ENCODE measurements around the gene PRR5L.
A peak's percentile ranks its signal among the peaks of the same experiment; 100 is the strongest.

Gene PRR5L

DNA sequence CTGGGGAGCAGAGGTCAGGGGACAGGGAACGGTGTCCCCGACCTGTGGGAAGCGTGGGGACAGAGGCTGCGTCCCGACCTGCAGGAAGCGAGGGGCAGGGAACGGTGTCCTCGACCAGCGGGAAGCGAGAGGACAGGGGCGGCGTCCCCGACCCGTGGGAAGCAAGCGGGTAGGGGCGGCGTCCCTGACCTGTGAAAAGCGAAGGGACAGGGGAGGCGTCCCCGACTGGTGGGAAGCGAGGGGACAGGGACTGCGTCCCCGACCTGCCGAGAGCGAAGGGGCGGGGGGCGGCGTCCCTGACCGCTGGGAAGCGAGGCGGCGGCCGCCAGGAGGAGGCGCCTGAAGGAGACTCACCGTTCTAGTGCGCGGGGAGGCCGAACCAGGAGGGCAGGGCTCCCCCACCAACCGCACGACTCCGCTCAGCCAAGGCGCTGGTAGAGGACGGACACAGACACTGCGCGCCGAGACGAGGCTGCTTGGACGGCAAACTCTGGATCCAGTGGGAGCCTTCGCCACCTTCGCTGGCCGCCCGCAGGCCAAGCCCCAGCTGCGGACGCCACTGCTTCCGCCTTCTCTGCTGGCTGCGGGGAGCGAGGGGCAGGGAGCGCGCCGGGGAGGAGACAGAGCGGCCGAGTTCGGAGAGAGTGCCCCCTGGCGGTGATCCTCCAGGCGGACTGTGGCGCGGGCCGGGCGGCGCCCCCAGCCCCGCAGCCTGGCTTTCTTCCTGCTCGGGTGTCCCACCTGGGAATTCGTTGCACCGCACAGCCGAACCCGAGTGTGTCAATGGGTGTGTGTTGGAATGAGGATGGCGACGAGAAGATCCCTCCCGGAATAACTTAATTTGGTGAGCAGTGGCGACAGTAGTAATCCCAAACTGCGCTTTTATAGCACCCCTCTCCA is 213.9 kb downstream of the PRR5L start, which contains the start of gene TRAF6 (continued):
- TF ChIP-seq, protein P1, sequence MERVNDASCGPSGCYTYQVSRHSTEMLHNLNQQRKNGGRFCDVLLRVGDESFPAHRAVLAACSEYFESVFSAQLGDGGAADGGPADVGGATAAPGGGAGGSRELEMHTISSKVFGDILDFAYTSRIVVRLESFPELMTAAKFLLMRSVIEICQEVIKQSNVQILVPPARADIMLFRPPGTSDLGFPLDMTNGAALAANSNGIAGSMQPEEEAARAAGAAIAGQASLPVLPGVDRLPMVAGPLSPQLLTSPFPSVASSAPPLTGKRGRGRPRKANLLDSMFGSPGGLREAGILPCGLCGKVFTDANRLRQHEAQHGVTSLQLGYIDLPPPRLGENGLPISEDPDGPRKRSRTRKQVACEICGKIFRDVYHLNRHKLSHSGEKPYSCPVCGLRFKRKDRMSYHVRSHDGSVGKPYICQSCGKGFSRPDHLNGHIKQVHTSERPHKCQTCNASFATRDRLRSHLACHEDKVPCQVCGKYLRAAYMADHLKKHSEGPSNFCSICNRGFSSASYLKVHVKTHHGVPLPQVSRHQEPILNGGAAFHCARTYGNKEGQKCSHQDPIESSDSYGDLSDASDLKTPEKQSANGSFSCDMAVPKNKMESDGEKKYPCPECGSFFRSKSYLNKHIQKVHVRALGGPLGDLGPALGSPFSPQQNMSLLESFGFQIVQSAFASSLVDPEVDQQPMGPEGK (tag by site-specific recombination; IDR thresholded peaks at IDR 0.05), result peak; percentile 94
- TF ChIP-seq ZNF514 (tag by site-specific recombination; IDR thresholded peaks at IDR 0.05) (no peak), ZNF629 (tag by site-specific recombination; IDR thresholded peaks at IDR 0.05) (peak; percentile 68), BCL11A (tag by site-specific recombination; IDR thresholded peaks at IDR 0.05; ENCODE audit: low read depth) (peak; percentile 21; the same call in 1 of the 2 replicates), ZNF121 (tag by site-specific recombination; IDR thresholded peaks at IDR 0.05) (peak; percentile 35; the same call in 1 of the 2 replicates), ZBTB1 (tag by site-specific recombination; IDR thresholded peaks at IDR 0.05) (peak; percentile 91), ZSCAN23 (tag by site-specific recombination; IDR thresholded peaks at IDR 0.05) (peak; percentile 37; the same call in 1 of the 2 replicates), ZNF843 (tag by site-specific recombination; IDR thresholded peaks at IDR 0.05) (0 out of 2 replicates have a peak, but pooled peaks have one; percentile 69), BCL11B (tag by site-specific recombination; IDR thresholded peaks at IDR 0.05; ENCODE audit: low read depth) (0 out of 2 replicates have a peak, but pooled peaks have one; percentile 33), ZNF596 (tag by site-specific recombination; IDR thresholded peaks at IDR 0.05) (no peak), GLI4 (tag by site-specific recombination; IDR thresholded peaks at IDR 0.05) (peak; percentile 79)
- TF ChIP-seq, protein P2, sequence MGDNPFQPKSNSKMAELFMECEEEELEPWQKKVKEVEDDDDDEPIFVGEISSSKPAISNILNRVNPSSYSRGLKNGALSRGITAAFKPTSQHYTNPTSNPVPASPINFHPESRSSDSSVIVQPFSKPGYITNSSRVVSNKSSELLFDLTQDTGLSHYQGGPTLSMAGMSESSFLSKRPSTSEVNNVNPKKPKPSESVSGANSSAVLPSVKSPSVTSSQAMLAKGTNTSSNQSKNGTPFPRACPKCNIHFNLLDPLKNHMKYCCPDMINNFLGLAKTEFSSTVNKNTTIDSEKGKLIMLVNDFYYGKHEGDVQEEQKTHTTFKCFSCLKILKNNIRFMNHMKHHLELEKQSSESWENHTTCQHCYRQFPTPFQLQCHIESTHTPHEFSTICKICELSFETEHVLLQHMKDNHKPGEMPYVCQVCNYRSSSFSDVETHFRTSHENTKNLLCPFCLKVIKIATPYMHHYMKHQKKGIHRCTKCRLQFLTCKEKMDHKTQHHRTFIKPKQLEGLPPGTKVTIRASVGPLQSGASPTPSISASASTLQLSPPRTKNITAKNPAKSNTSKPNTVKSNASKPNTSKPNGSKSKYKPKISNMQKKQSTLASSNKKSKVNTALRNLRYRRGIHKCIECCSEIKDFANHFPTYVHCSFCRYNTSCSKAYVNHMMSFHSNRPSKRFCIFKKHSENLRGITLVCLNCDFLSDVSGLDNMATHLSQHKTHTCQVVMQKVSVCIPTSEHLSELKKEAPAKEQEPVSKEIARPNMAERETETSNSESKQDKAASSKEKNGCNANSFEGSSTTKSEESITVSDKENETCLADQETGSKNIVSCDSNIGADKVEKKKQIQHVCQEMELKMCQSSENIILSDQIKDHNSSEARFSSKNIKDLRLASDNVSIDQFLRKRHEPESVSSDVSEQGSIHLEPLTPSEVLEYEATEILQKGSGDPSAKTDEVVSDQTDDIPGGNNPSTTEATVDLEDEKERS (tag by site-specific recombination; IDR thresholded peaks at IDR 0.05), result 0 out of 2 replicates have a peak, but pooled peaks have one; percentile 12
- TF ChIP-seq, protein P3, sequence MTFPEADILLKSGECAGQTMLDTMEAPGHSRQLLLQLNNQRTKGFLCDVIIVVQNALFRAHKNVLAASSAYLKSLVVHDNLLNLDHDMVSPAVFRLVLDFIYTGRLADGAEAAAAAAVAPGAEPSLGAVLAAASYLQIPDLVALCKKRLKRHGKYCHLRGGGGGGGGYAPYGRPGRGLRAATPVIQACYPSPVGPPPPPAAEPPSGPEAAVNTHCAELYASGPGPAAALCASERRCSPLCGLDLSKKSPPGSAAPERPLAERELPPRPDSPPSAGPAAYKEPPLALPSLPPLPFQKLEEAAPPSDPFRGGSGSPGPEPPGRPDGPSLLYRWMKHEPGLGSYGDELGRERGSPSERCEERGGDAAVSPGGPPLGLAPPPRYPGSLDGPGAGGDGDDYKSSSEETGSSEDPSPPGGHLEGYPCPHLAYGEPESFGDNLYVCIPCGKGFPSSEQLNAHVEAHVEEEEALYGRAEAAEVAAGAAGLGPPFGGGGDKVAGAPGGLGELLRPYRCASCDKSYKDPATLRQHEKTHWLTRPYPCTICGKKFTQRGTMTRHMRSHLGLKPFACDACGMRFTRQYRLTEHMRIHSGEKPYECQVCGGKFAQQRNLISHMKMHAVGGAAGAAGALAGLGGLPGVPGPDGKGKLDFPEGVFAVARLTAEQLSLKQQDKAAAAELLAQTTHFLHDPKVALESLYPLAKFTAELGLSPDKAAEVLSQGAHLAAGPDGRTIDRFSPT (tag by site-specific recombination; IDR thresholded peaks at IDR 0.05), result 0 out of 2 replicates have a peak, but pooled peaks have one; percentile 49
- TF ChIP-seq, protein P4, sequence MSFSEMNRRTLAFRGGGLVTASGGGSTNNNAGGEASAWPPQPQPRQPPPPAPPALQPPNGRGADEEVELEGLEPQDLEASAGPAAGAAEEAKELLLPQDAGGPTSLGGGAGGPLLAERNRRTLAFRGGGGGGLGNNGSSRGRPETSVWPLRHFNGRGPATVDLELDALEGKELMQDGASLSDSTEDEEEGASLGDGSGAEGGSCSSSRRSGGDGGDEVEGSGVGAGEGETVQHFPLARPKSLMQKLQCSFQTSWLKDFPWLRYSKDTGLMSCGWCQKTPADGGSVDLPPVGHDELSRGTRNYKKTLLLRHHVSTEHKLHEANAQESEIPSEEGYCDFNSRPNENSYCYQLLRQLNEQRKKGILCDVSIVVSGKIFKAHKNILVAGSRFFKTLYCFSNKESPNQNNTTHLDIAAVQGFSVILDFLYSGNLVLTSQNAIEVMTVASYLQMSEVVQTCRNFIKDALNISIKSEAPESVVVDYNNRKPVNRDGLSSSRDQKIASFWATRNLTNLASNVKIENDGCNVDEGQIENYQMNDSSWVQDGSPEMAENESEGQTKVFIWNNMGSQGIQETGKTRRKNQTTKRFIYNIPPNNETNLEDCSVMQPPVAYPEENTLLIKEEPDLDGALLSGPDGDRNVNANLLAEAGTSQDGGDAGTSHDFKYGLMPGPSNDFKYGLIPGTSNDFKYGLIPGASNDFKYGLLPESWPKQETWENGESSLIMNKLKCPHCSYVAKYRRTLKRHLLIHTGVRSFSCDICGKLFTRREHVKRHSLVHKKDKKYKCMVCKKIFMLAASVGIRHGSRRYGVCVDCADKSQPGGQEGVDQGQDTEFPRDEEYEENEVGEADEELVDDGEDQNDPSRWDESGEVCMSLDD (tag by site-specific recombination; IDR thresholded peaks at IDR 0.05), result peak; percentile 67; the same call in 1 of the 2 replicates
- TF ChIP-seq, protein P5, sequence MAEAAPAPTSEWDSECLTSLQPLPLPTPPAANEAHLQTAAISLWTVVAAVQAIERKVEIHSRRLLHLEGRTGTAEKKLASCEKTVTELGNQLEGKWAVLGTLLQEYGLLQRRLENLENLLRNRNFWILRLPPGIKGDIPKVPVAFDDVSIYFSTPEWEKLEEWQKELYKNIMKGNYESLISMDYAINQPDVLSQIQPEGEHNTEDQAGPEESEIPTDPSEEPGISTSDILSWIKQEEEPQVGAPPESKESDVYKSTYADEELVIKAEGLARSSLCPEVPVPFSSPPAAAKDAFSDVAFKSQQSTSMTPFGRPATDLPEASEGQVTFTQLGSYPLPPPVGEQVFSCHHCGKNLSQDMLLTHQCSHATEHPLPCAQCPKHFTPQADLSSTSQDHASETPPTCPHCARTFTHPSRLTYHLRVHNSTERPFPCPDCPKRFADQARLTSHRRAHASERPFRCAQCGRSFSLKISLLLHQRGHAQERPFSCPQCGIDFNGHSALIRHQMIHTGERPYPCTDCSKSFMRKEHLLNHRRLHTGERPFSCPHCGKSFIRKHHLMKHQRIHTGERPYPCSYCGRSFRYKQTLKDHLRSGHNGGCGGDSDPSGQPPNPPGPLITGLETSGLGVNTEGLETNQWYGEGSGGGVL (tag by site-specific recombination; IDR thresholded peaks at IDR 0.05), result no peak
- TF ChIP-seq, protein P6, sequence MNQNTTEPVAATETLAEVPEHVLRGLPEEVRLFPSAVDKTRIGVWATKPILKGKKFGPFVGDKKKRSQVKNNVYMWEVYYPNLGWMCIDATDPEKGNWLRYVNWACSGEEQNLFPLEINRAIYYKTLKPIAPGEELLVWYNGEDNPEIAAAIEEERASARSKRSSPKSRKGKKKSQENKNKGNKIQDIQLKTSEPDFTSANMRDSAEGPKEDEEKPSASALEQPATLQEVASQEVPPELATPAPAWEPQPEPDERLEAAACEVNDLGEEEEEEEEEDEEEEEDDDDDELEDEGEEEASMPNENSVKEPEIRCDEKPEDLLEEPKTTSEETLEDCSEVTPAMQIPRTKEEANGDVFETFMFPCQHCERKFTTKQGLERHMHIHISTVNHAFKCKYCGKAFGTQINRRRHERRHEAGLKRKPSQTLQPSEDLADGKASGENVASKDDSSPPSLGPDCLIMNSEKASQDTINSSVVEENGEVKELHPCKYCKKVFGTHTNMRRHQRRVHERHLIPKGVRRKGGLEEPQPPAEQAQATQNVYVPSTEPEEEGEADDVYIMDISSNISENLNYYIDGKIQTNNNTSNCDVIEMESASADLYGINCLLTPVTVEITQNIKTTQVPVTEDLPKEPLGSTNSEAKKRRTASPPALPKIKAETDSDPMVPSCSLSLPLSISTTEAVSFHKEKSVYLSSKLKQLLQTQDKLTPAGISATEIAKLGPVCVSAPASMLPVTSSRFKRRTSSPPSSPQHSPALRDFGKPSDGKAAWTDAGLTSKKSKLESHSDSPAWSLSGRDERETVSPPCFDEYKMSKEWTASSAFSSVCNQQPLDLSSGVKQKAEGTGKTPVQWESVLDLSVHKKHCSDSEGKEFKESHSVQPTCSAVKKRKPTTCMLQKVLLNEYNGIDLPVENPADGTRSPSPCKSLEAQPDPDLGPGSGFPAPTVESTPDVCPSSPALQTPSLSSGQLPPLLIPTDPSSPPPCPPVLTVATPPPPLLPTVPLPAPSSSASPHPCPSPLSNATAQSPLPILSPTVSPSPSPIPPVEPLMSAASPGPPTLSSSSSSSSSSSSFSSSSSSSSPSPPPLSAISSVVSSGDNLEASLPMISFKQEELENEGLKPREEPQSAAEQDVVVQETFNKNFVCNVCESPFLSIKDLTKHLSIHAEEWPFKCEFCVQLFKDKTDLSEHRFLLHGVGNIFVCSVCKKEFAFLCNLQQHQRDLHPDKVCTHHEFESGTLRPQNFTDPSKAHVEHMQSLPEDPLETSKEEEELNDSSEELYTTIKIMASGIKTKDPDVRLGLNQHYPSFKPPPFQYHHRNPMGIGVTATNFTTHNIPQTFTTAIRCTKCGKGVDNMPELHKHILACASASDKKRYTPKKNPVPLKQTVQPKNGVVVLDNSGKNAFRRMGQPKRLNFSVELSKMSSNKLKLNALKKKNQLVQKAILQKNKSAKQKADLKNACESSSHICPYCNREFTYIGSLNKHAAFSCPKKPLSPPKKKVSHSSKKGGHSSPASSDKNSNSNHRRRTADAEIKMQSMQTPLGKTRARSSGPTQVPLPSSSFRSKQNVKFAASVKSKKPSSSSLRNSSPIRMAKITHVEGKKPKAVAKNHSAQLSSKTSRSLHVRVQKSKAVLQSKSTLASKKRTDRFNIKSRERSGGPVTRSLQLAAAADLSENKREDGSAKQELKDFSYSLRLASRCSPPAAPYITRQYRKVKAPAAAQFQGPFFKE (tag by site-specific recombination; IDR thresholded peaks at IDR 0.05; ENCODE audit: borderline replicate concordance), result no peak
- TF ChIP-seq, protein P7, sequence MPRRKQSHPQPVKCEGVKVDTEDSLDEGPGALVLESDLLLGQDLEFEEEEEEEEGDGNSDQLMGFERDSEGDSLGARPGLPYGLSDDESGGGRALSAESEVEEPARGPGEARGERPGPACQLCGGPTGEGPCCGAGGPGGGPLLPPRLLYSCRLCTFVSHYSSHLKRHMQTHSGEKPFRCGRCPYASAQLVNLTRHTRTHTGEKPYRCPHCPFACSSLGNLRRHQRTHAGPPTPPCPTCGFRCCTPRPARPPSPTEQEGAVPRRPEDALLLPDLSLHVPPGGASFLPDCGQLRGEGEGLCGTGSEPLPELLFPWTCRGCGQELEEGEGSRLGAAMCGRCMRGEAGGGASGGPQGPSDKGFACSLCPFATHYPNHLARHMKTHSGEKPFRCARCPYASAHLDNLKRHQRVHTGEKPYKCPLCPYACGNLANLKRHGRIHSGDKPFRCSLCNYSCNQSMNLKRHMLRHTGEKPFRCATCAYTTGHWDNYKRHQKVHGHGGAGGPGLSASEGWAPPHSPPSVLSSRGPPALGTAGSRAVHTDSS (tag by site-specific recombination; IDR thresholded peaks at IDR 0.05), result no peak

Data from HEK293 (cell line).